Peyer's patch (tissue), 4 donors: ENCODE measurements around the gene PLLP.

Experiments
- CTCF ChIP-seq, 6 experiments: fragments of 450-650 bp in 4 of 6; fragments of 200-600 bp in 2 of 6; sonication (generic) in 1 of 6; IDR thresholded peaks; one replicate each; pipeline ENCODE4 v1.5.1; 2017 to 2019; ENCODE audit warnings: antibody characterized with exemption in 6 of 6, mild to moderate bottlenecking in 3 of 6, moderate library complexity in 1 of 6
- POLR2A ChIP-seq, 2 donors: fragments of 450-650 bp; IDR thresholded peaks; one replicate each; pipeline ENCODE4 v1.5.1; 2017; ENCODE audit warnings: antibody characterized with exemption in 2 of 2, mild to moderate bottlenecking in 2 of 2, moderate library complexity in 2 of 2

DNA sequence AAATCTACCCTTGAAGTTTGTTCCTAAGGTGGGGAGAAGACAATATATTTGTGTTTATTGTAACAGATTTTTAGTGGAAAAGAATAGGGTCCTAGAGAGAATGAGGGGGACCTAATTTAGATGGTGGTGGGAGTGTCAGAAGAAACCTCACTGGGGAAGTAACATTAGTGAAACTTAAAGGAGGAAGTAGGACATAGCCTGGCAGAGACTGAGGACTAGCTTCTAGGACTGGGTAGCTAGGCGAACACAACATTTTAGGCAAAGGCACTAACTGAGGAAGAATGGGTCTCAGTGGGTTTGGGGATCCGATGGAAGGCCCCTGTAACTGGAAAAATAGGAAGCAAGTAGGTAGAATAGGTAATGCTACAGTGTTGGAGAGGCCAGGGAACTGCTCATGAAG is 43.6 kb downstream of the PLLP start:
- TF ChIP-seq CTCF (IDR thresholded peaks at IDR 0.05) = no peak
- TF ChIP-seq POLR2A (IDR thresholded peaks at IDR 0.05) = no peak
